Mucosa of rectum (tissue), 2 donors: ENCODE data around the gene PIAS2.
"Not testable (repeated sequence)": the region's sequence is repeated elsewhere in the genome, so short reads cannot be mapped to it uniquely, and the experiment has no call there.

Experiments used
- H3K27ac ChIP-seq, 2 donors: one replicate each; pipeline ENCODE4 v1.7.0; 2013; ENCODE audit warnings: inconsistent platforms in 2 of 2, low read depth in 2 of 2, low read length in 2 of 2
- H3K27me3 ChIP-seq, 2 donors: one replicate each; pipeline ENCODE4 v1.7.0; 2013; ENCODE audit warnings: low read length in 2 of 2; ENCODE audit not compliant: control insufficient read depth in 2 of 2, insufficient read depth in 2 of 2
- H3K36me3 ChIP-seq, 2 donors: one replicate each; pipeline ENCODE4 v1.7.0; 2013; ENCODE audit warnings: low read length in 2 of 2; ENCODE audit not compliant: control insufficient read depth in 2 of 2, insufficient read depth in 2 of 2
- H3K4me1 ChIP-seq, 2 donors: one replicate each; pipeline ENCODE4 v1.7.0; 2013; ENCODE audit warnings: low read length in 2 of 2, mild to moderate bottlenecking in 1 of 2; ENCODE audit not compliant: control insufficient read depth in 2 of 2, insufficient read depth in 2 of 2
- H3K4me3 ChIP-seq, 2 donors: one replicate each; pipeline ENCODE4 v1.7.0; 2013; ENCODE audit warnings: low read length in 2 of 2
- H3K9ac ChIP-seq, 2 donors: one replicate each; pipeline ENCODE4 v1.7.0; 2013; ENCODE audit warnings: low read length in 2 of 2, low read depth in 1 of 2, mild to moderate bottlenecking in 1 of 2
- H3K9me3 ChIP-seq, 2 donors: one replicate each; pipeline ENCODE4 v1.7.0; 2013; ENCODE audit warnings: low read length in 2 of 2; ENCODE audit not compliant: control insufficient read depth in 2 of 2
- donor health status: healthy.
- donor health status: Normal muscosa, but diverticular disease.

The PIAS2 gene

GRCh38 chr18:46868169-46868921, 49.0 kb downstream of the PIAS2 start:
- Histone ChIP-seq H3K4me3 (no peak overlapping the region), H3K36me3 (peaks cover 3 to 7% of the 10 kb centered on the region in 2 donors), H3K9ac (no peak overlapping the region), H3K27ac (peak overlapping the region in 1 of 2 donors; percentile 11), H3K9me3 (peaks cover 6 to 13% of the 10 kb centered on the region in 2 donors), H3K4me1 (no peaks in the 10 kb centered on the region), H3K27me3 (no peaks in the 10 kb centered on the region)

DNA sequence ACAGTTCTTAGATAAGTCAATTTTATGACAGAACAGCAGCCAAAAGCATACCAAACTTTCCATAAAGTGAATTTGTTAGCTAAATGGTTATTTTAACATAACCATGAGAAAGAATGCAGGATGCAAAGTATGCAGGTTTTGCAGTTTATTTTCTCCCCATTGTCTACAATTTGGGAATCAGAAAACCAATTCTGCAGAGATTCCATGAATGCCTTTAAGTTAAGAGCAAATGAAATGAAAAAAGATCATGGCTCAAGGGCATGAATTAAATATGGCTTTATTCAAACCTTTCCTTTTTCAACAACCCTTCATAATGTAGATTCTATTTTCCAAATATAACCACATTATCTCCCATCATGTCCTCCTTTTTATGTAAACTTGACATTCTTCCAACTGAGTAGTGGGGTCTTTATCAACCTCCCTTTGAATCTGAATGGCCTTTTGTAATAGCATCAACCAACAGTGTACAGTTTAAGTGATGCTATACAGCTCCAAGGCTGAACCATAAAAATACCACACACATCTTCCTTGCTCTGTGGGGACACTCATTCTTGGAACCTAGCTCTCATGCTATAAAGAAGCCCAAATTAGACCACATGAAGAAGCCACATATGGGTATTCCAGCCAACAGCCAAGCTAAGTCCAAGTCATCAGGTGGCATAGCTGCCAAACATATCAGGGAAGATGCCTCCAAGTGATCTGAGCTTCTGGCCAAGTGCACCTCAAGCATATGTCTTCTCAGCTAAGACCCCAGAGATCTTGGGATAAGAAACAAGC, 49.8 kb downstream of the PIAS2 start:
- no peak overlapping the region for H3K4me3 ChIP-seq
- H3K27me3 ChIP-seq: no peaks in the 10 kb centered on the region
- no peak overlapping the region for H3K9ac ChIP-seq
- H3K9me3 ChIP-seq: peaks cover 6 to 13% of the 10 kb centered on the region in 2 donors
- peaks cover 3 to 7% of the 10 kb centered on the region in 2 donors for H3K36me3 ChIP-seq
- no peak overlapping the region for H3K27ac ChIP-seq
- no peaks in the 10 kb centered on the region for H3K4me1 ChIP-seq

GRCh38 chr18:46866523-46866922, 50.8 kb downstream of the PIAS2 start:
- Histone ChIP-seq H3K4me1 (no peaks in the 10 kb centered on the region), H3K36me3 (peaks cover 3% of the 10 kb centered on the region in 2 donors), H3K4me3 (no peak overlapping the region), H3K27ac (no peak overlapping the region), H3K9ac (no peak overlapping the region), H3K9me3 (peaks cover 6 to 13% of the 10 kb centered on the region in 2 donors), H3K27me3 (no peaks in the 10 kb centered on the region)

- H3K9ac ChIP-seq, H3K36me3 ChIP-seq, H3K27ac ChIP-seq, H3K4me3 ChIP-seq, H3K27me3 ChIP-seq, H3K4me1 ChIP-seq: not testable (repeated sequence)
- peaks cover 6 to 13% of the 10 kb centered on the region in 2 donors for H3K9me3 ChIP-seq
Observed at GRCh38 chr18:46865245-46865644, 52.1 kb downstream of the PIAS2 start.

DNA sequence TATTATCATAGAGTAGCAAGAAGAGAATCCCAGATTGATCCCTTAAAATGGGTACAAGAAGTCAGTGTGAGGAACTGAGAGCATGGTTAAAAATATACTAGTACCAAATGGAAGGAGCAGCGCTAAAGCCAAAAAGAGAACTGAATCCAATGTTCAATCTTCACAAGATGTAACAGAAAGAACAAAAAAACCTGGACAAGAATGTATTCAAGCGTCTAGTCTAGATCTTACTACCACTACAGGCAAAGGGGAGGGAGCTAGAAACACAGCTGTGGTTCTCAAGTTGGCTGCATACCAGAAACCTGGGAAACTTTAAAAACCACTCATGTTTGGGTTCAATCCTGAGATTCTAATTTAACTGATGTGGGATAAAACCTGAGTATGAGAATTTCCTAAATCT, 57.5 kb downstream of the PIAS2 start:
- Histone ChIP-seq H3K9ac (no peak overlapping the region), H3K27me3 (no peaks in the 10 kb centered on the region), H3K9me3 (no peaks in the 10 kb centered on the region), H3K4me1 (no peaks in the 10 kb centered on the region), H3K27ac (no peak overlapping the region), H3K4me3 (no peak overlapping the region), H3K36me3 (peaks cover 3 to 4% of the 10 kb centered on the region in 2 donors)

GRCh38 chr18:46858290-46858689, 59.0 kb downstream of the PIAS2 start:
- no peaks in the 10 kb centered on the region for H3K9me3 ChIP-seq
- H3K4me1 ChIP-seq: no peaks in the 10 kb centered on the region
- H3K27me3 ChIP-seq: no peaks in the 10 kb centered on the region
- peaks cover 3 to 8% of the 10 kb centered on the region in 2 donors for H3K36me3 ChIP-seq
- no peak overlapping the region for H3K4me3 ChIP-seq
- no peak overlapping the region for H3K27ac ChIP-seq
- H3K9ac ChIP-seq: no peak overlapping the region

- no peak overlapping the region for H3K27ac ChIP-seq
- no peaks in the 10 kb centered on the region for H3K4me1 ChIP-seq
- H3K9ac ChIP-seq: no peak overlapping the region
- no peak overlapping the region for H3K4me3 ChIP-seq
- no peaks in the 10 kb centered on the region for H3K27me3 ChIP-seq
- no peaks in the 10 kb centered on the region for H3K9me3 ChIP-seq
- H3K36me3 ChIP-seq: peaks cover 3 to 8% of the 10 kb centered on the region in 2 donors
Observed at GRCh38 chr18:46856973-46857372, 60.3 kb downstream of the PIAS2 start.

- Histone ChIP-seq H3K9me3 (no peaks in the 10 kb centered on the region), H3K27ac (no peak overlapping the region), H3K4me3 (no peak overlapping the region), H3K9ac (no peak overlapping the region), H3K27me3 (no peaks in the 10 kb centered on the region), H3K36me3 (peaks cover 0 to 6% of the 10 kb centered on the region in 2 donors), H3K4me1 (no peaks in the 10 kb centered on the region)
Observed at GRCh38 chr18:46849007-46849406, 68.3 kb downstream of the PIAS2 start.

DNA sequence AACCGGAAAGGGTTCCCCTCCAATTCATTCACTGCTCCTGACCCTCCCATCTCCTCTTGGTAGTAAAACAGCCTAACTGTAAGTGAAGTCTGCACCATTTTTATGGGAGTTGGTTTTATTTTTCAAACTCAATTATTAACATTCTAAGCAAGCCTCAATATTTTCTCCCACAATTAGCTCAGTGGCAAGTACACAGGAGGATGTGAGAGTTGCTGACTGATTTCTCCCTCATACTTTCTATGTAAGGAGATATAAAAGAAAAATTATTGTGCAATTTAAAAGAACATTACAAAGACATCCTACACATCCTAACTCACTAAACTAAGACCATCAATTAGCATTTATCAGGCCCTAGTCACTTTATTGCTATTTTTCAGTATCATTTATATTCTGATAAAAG, 73.9 kb downstream of the PIAS2 start:
- Histone ChIP-seq H3K27ac (no peak overlapping the region), H3K4me3 (no peak overlapping the region), H3K4me1 (no peaks in the 10 kb centered on the region), H3K36me3 (peaks cover 2 to 6% of the 10 kb centered on the region in 2 donors), H3K9ac (no peak overlapping the region), H3K27me3 (no peaks in the 10 kb centered on the region), H3K9me3 (no peaks in the 10 kb centered on the region)

GRCh38 chr18:46842583-46842982, 74.7 kb downstream of the PIAS2 start:
- no peak overlapping the region for H3K27ac ChIP-seq
- H3K27me3 ChIP-seq: no peaks in the 10 kb centered on the region
- H3K4me3 ChIP-seq: no peak overlapping the region
- no peaks in the 10 kb centered on the region for H3K9me3 ChIP-seq
- peaks cover 2 to 6% of the 10 kb centered on the region in 2 donors for H3K36me3 ChIP-seq
- no peaks in the 10 kb centered on the region for H3K4me1 ChIP-seq
- H3K9ac ChIP-seq: no peak overlapping the region
